ENCODE results near the gene PTPRD.

The PTPRD gene

DNA sequence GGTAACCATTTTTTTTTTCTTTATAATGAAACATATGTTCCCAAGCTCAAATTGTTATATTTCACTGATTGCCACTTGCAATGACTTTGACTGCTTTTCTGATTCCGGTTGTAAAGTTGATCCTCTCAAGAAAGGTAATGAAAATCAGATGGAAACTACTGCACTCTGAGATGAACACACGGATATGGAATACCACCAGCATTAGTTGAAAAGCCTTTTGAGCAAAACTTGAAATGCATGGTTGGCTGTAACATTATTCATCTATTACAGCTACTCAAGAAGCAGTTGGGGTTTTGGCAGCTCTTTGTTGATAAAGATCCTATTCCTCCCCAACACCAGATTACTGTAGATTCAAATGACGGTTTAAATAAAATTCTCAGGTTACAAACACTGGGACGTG, 2221.7 kb downstream of the PTPRD start:
- no peak for DNase-seq

DNA sequence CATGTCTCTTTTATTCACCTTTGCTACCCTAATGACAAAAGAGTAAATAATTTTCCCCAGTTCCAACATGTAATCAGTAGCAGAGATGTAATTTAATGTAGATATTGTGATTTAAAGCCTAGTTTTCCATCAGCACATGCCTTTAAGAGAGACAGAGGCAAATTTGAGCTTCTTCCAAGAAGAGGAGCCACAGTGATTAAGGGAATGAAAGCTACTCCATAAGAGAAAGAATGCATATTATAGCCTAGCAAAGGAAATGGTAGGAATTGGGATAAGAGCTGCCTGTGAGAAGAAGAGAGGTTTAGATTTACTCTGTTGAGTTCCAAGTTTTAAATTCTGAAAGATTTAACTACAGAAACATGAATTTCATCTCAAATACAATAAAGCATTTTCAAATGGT, 2222.2 kb downstream of the PTPRD start:
- DNase-seq, result no peak

DNA sequence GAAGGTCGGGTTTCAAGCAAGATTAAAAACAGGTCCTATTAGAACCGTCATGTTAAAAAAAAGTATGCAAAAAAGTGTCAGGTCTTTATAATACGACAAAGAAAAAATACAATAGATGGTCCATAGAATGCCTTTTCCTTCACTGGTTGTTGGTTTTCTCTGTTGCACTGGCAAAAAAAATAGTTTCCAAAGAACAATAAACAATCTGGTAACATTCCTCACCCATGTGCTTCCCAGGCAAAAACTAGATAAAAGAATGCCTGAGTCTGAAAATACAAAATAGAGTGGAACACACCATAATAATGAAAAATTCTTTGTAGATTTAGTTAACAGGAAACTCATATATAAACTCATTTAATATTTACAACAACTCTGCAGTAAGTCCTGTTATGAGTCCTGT, 2223.3 kb downstream of the PTPRD start:
- no peak for DNase-seq

DNA sequence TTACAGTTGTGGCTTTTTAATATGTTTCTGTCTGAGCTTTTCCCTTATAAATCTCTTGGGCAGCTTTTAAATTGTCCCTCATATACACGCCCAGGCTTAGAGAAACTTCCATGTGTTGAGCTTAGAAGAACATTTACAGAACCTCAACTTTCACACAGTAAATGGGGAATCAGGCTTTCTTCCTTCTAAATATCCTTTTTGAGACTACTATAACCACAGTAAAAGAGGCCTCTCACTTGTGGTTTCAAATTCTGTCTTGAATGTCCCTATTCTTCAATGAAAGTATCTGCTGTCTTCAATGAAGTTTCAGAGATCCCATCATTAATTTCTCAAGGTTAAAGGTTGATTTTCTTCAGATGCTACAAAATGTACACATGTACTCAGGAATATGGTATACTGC, 2224.7 kb downstream of the PTPRD start:
- no peak for DNase-seq

DNA sequence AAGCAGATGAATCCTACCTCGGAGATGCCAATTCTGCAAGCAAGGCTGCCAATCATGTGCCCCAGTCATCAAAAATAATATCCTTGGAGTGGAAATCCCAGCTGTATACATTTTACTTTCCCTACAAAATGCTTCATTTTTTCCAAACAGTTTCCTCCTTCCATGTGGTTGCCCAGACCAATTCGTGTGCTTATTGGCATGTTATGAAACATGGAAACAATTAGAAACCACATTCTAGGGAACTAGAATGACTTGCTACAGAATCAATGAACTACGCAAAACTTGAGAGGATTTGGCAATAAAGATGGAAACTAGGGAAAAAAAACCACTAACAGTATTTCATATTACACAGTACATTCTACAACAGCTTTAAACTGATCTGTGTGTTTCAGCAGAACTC, 2228.7 kb downstream of the PTPRD start:
- DNase-seq, result no peak

DNA sequence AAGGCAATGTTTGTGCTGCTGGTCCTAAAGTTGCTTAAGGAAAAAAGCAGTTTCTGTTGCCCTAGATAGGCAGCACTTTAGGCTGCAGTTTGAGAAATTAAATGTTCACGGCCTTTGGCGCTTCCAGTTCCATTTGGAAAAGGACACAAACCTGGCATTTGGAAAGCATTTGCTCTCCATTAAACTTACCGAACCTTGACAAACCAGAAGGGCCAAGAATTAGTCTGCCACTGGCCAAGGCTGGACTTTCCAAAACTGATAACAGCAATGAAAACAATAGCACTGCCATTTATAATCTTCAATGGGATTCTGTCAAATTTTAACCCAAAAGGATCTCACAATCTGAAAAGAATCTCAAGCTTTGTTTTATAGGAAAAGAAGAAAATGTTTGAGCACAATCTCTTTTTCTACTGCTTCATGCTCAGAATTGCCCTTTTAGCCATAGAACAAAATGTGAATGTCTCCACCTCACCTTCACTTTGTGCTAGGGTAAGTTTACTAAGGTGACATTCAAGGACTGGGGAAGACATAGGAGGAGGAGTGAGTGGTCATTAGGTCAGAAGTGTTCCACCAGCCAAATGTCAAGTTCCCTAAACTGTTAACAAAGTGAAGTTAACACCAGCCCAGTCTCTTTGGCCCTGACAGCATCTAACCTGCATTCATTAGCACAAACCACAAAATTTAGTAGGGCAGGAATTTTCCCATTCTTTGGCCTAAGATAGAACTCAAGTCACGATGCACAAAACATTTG, 2229.8 kb downstream of the PTPRD start:
- no peak for DNase-seq

DNA sequence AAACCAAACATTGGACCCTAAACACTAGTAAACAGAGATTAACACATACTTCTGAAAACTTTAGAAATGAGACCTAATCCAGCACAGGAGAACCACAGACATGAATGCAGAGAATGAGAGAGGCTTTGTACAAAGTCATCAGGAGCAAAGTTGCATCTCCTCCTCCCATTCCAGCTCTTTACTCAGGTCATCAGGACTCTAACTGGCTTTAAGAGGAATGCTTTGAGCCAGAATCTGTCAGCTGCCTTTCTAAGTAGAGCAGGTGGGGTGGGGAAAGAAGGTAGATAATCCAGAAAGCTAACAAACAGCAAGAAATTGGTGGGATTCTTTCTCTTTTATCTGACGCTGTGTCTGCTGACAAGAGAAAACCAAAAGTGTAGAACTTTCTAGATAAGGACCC, 2230.5 kb downstream of the PTPRD start:
- no peak for DNase-seq

DNA sequence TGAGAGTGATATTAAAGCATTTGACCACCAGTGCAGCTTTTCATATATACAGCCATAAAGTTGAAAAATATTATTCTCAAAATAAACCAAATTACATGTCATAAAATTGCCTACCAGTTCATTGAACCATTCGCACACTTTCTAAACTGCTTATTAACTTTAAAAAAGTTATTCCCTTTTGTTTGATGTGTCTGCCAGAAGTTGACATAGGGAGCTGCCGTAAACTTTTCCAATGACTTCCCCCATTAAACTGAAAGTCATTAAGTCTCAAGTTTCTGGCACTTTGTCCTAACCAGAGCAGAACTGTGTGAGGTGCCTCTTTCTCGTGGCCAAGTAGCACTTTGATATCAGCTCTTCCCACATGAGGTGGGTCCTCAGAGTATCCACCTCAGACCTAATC, 2231.2 kb downstream of the PTPRD start:
- DNase-seq, result no peak

DNA sequence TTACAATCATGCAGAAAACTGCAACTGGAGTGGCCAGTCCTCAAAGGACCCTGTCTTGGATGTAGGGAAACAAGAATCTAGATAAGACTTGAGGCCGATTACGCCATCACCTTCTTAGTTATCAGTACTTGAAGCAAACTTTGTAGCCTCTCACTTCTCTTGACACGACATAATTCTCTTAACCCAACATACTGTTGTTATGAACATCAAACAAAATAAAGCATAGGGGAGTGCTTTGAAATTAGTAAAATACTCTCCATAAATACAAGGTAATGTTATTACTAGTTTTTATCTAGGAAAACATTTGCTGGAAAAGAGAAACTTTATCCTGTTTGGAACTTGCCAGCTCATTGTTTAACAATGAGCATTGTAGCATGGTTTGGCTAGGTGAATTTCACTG, 2238.3 kb downstream of the PTPRD start:
- DNase-seq, result no peak

DNA sequence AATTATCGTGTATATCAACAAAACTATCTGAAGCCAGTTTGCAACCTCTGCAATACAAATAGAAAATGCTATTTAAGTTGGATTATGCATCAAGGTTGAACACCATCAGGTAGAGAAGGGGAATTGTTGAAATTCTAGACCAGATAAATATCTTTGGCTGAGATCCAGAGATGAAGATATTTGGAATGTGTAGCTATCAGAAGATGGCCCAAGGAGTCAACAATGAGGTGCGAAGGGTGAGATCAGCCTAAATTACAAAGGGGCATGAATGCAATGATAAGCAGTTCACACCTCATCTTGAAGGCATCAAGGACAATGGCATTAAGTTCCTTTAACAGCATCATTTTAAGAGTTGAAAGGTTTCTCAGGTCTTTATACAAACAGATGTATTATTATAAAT, 2241.1 kb downstream of the PTPRD start:
- no peak for DNase-seq

DNA sequence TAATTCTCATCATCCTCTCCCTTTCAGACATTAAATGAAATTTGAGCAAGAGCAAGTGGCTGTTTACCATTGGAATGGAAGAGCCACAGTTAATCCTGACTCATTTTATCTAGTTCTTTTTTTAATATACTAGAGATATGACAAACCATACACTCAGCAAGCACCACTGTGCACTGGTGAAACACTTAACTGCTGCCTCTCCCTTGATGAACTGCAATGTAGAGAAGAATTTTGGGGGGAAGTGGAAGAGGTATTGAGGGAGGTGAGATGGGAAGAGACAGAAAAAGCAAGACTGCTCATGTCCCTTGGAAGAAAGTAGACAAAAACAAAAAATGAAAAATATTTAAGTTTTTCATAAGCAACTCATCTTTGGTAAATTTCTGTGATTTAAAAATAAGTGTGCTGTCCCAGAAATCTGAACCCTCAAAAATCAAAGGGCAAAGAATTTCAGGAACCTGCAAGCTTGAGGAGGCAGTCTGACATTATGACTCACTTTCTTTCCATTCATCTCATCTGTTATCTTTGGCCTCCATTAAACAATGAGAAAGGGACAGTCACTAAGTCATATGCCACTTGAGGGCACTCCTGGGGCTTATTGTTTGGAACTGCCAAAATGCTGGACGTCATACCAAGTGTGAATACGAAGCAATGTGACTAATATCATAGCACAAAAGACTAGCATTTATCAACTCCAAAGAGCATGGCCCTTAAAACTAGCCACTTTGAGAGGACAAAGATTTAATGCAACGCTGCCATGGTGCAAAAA, 2246.5 kb downstream of the PTPRD start:
- DNase-seq, result no peak

DNA sequence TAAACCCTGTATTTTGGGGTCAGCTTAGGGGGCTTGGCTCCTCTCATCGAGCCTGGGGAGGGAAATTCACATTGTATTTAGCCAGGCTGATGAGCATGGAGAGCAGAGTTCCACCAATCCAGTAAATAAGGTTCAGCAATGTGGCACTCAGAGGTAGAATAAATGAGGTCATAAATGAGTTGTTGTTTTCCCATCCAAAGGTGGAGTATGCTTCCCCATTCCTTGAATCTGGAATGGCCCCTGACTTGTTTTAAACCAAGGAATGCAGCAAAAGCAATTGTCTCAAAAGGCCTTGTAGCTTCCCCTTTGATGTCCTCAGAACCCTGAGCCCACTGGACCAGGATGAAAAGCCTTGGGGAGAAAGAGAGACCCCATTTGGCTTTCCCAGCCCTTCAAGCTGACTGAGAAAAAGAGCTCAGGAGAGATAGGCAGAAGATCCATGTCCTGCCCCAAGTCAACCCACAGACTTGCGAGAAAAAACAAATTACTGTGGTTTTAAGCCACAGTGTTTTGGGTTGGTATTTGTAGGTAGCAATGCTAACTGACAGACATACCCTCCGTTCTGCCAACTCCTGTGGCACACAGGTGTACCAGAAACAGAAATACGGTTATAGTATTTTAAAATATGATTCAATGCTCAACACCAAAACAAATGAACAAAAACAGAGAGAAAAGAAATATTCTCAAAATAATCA, 2247.2 kb downstream of the PTPRD start:
- DNase-seq, result no peak

DNA sequence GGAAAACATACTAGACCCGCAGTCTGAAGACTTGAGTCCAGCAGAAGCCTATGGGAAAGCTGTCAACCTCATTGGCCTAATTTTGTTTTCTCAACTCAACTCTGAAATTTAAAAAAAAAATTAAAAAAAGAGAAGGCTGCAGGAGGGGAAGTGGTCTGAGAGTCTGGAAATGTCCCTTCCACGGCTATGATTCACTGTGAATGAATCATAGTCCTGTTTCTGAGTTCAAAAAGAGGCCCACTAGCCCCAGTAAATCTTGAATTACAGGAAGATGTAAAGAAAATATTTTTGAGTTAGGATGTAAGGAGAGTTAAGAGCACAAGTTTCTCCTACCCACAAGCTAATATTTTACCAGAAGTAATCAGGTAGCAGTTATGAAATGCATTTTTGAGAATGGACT, 2247.8 kb downstream of the PTPRD start:
- no peak for DNase-seq

DNA sequence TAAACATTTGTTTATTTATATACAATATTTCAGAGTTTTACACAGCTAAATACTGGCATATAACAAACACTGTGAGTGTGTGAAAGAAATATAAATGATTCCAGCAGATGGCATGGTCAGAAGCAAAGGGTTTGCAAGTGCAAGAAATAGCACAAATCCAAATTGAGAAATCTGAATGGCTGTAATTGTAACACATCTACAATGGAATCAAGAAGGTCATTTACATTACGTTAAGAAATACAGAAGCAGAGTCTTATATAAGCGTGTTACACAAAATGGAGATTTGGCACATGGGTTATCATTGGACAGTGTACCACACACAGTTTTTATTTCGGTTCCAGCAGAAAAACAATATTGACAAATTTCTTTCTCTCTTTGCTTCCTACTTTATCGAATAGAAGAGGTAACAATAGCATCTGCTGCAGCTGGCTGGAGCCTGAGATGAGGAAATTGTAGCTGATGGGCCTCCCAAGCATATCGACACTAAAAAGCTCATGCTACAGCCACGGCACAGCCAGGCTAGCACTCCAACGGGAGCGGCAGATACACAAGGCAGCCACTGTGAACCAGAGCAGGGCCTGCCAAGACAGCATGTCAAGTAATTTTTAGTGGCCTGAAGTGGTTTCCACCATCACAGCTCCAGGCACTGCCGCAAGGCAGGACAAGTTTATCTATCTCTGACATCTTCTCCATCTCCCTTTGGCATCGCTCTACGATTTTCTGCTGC, 2248.6 kb downstream of the PTPRD start:
- DNase-seq, result no peak

DNA sequence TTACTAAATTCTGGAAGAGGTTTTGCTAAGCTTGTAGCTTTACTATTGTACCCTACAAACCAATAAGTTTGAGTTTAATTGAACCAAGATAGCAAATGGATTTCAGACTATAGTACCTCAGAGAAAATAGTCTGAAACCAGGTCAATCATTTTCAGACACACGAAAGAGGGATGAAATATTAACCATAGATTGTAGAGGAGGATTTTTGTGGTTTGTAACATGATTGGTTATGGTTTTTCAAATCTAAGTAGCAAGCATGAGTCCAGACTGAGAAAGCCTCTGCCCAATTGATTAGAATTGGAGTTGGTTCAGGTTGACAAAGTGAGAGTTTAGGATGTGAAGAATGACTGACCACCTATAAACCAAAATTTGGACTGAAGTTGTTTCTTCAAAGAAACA, 2250.6 kb downstream of the PTPRD start:
- no peak for DNase-seq

DNA sequence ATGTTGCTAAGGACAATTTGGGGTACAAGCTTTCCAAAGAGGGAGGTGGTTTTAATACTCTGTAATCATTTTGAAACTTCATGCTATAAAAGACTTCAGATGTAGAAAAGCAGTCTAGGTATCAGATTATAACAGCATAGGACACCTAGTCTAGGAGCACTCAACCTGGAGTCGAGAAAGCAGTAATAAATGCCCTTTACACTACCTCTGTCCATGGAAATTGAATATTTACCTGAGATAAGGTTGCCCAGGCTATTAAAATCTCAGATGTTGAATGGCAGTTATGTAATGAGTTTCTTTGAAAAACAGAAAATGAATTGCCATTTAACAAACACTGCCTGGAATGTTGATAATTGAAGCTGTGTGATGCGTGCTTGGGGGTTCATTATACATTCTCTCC, 2251.4 kb downstream of the PTPRD start:
- DNase-seq, result no peak

DNA sequence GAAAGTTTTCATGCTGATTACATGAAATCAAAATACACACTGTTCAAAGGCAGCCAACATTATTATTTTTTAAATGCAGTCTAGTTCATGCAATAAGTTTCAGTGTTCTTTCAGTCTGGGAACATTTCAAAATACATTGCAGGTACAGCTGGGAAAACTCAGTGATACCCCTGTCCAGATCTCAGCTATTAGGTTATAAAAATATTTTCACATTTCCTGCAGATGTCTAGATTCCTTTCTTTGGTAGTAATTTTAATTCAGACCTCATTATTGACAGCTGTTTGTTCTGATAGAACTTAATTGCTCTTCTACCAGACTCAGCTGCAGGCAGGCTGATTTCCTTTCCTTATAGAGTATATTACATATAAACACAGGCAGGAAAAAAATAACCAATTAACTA, 2256.4 kb downstream of the PTPRD start:
- no peak for DNase-seq

DNA sequence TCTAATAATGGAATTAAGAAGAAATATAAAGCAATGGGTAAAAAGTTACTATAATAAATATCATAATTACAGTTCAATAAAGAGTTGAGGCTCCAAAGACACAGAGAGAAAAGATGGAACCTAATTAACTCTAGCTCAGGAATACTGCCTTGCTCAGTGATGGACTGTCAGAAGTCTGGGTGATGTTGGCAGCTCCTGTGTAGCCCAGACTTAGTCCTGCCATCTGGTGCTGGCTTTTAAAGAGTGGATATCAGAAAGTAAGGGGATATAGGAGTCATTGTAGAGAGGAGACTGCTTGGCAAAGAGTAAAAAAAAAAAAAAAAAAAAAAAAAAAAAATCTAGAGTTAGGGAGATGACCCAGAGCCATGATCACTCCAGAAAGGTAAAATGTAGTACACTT, 2261.4 kb downstream of the PTPRD start:
- no peak for DNase-seq

DNA sequence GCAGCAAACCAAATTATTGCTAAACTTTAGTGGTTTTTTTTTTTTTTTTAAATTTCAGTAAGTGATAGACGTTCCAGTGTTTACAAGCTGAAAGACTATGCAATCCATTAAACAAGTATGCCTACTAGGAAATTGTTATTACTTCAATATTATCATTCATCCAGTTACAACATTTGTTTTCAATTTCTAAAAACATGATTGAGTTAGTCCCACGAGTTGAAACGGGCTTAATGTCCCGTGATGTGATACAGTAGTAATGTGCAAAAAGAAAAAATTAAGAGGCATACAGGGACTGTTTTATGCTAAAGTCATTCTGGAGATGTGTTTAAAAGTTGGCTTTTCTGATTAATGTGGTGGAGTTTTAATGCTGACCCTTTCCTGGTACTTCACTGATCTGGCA, 2262.9 kb downstream of the PTPRD start:
- no peak for DNase-seq

DNA sequence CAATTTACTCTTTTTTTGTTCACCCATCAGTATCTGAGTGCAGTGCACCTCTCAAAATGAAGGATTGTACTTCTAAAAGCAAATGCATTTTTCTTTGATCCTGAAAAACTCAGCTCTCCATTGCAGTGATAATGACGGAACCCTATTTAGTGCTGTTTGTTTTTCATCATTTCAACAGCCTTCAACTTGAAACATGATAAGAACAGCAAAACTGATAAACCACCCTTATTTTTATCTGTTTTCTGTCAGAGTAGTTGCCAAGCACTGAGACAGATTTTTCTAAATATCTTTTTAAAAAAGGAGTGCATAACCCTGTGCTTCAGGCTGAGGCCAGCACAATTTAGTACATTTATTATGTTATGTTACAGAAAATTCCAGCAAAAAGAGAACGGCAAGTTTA, 2263.4 kb downstream of the PTPRD start:
- DNase-seq, result no peak

DNA sequence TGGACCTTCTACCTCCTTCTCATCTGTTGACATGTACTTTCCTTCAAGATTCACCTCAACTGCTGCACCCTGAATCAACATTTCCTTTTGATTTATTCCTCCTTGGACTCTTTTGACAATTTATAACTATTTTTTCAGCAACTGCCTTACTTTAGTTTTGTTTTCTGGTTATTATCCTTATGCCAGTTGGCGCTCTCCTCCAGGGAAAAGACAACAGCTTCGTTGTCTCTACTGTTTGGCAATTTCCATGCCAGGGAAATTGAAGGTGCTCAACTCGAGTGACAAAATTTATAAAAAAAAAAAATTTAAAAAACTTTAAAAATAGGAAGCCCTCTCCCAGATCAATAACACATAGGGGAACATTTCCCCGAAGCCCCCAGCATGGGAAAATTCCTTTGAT, 2264.0 kb downstream of the PTPRD start:
- no peak for DNase-seq

DNA sequence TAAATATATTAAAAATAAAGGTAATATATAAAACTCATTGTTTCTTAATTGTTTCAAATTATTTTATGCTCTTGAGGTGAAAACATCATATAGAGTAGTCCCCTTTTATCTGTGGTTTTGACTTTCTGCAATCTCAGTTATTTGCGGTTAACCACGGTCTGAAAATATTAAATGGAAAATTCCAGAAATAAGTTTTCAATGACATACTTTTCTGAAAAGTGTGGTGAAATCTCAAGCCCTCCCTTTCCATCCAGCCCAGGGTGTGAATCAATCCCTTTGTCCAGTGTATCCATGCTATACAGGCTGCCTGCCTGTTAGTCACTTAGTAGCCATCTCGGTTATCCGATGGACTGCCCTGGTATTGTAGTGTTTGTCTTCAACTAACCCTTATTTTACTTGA, 2266.5 kb downstream of the PTPRD start:
- no peak for DNase-seq

DNA sequence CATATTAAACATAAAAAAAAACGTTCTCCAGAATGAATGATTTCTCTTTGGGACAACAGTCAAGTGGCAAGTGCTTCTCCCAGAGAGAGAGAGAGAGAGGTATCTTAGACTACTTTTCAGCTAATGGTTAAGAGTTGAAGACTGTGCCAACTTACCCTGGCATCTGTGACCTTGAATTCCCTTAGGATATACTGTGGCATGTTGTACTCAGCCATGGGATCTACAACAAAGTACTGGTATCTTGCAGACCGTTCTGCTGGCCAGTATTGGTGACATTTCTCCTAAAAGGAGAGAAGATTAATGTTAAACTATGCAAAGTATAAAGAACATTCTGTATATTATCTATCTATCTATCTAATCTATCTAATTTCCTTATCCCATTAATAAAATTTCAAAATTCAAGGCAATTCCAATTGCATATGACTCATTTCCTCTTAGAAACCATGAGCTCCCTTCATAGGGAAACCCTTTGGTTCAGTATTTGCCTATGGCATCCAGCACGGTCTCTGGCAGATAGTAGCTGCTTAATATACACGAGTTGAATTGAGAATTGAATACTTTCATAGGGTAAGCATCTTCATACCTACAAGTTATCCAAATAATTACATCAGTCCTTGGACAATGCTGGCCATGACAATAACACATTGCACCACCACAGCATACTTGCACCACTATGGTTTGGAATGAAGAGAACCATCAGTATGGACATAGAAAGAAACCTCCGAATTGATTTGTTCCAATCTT, 2273.9 kb downstream of the PTPRD start:
- no peak for DNase-seq

Measured in SW 1271 (cell line).